Prostate gland (tissue), 2 donors: Measurements from ENCODE around the gene PSMB8. TPM values are rescaled to one million over a fixed set of nuclear protein-coding genes. Genes with fewer than 3 reads are reported as not detected.

Experiments
- DNase-seq: peaks from one replicate; pipeline ENCODE4 v3.0.0-alpha.2; 2019; ENCODE audit warnings: low spot score
- H3K27ac ChIP-seq, 2 donors: fragments of 200-600 bp; sonication (generic); 2 replicates each; pipeline ENCODE4 v1.5.1; 2017 to 2019
- H3K27me3 ChIP-seq: fragments of 200-600 bp; sonication (generic); replicated peaks from 2 replicates; pipeline ENCODE4 v1.5.1; 2019; ENCODE audit not compliant: insufficient read depth
- H3K36me3 ChIP-seq, 2 donors: fragments of 200-600 bp; sonication (generic); 1 replicate in 1 of 2; 2 replicates in 1 of 2; pipeline versions ENCODE4 v1.5.1 to v1.8.1; 2017 to 2019
- H3K4me1 ChIP-seq: fragments of 200-600 bp; sonication (generic); replicated peaks from 2 replicates; pipeline ENCODE4 v1.5.1; 2019
- H3K4me3 ChIP-seq, 2 donors: fragments of 200-600 bp; sonication (generic); 2 replicates each; pipeline ENCODE4 v1.5.1; 2017 to 2019
- H3K9me3 ChIP-seq: fragments of 200-600 bp; sonication (generic); 2 replicates; pipeline ENCODE4 v1.5.1; 2017
- CTCF ChIP-seq, 4 experiments: fragments of 200-600 bp in 2 of 4; fragments of 450-650 bp in 2 of 4; sonication (generic) in 2 of 4; IDR thresholded peaks; 1 replicate in 3 of 4; 2 replicates in 1 of 4; pipeline ENCODE4 v1.5.1; 2016 to 2019; ENCODE audit warnings: antibody characterized with exemption in 4 of 4, mild to moderate bottlenecking in 2 of 4, moderate library complexity in 2 of 4
- POLR2A ChIP-seq: fragments of 450-650 bp; IDR thresholded peaks from one replicate; pipeline ENCODE4 v1.6.1; 2016; ENCODE audit warnings: antibody characterized with exemption, mild to moderate bottlenecking
- POLR2AphosphoS5 ChIP-seq: sonication (generic); formaldehyde crosslinking; IDR thresholded peaks from one replicate; pipeline ENCODE4 v1.6.1; 2017; ENCODE audit warnings: antibody characterized with exemption
- whole genome bisulfite sequencing: methylation state at CpG from one replicate; pipeline ENCODE4 v1.1.5; 2018; 5-methylcytosine and 5-hydroxymethylcytosine counted together
- intact Hi-C: fragments of 100-400 bp; cut with DNase I; formaldehyde crosslinking; loops from one replicate; pipeline ENCODE4 v1.14.2; 2022
- total RNA-seq, 2 donors: library from RNA; depleted of rRNA; stranded (reverse); fragments of >200 nt; gene quantifications; one replicate each; pipeline ENCODE4 v1.1.0, GENCODE V29; 2016

PSMB8 gene
- total RNA-seq, 2 donors from 2014 or later: 30.7 to 47.3 TPM

GRCh38 chr6:32853541-32854375 lies 9.9 kb upstream of the PSMB8 start, which contains the start of the genes PSMB9 and TAP1:
Gene PSMB9, plus strand, starts transcription at chr6:32854192. Its CDS starts 38 bp downstream, at chr6:32854230.
Gene TAP1, minus strand, starts transcription at chr6:32853704. Its CDS starts 68 bp downstream, at chr6:32853636.
- Histone ChIP-seq H3K27ac (peak within 1 kb of the TSS; percentile 99), H3K4me3 (peak within 1 kb of the TSS; percentile 89 to 97), H3K36me3 (no peaks in the 10 kb centered on the region), H3K9me3 (no peaks in the 10 kb centered on the region), H3K27me3 (no peaks in the 10 kb centered on the region), H3K4me1 (peaks cover 10% of the 10 kb centered on the region)
- peak; percentile 87 to 99 (median 92) for TF ChIP-seq CTCF (IDR thresholded peaks at IDR 0.05)
- TF ChIP-seq POLR2A: peak; percentile 98
- peak; percentile 88 for TF ChIP-seq POLR2AphosphoS5
- intact Hi-C loops: loop anchor here (1.0 kb wide), 1 partner anchor 15 kb away; the partner anchor contains the start of gene TAP2
- WGBS: under 1% methylated on average over 68 of the region's 68 CpGs
- DNase-seq: peak; percentile 96

- peaks cover 10% of the 10 kb centered on the region for H3K4me1 ChIP-seq
- intact Hi-C loops: loop anchor here (1.0 kb wide), 1 partner anchor 15 kb away; the partner anchor contains the start of gene TAP2
- peak; percentile 53 for DNase-seq
- no peaks in the 10 kb centered on the region for H3K27me3 ChIP-seq
- H3K4me3 ChIP-seq: peak overlapping the region; percentile 89 to 97
- WGBS: under 1% methylated on average over 39 of the region's 41 CpGs
- H3K36me3 ChIP-seq: peaks cover 0 to 7% of the 10 kb centered on the region in 2 donors
- no peaks in the 10 kb centered on the region for H3K9me3 ChIP-seq
- H3K27ac ChIP-seq: peak overlapping the region; percentile 99
- TF ChIP-seq POLR2AphosphoS5: no peak
- no peak for TF ChIP-seq POLR2A
- no peak for TF ChIP-seq CTCF (IDR thresholded peaks at IDR 0.05)
These were observed 9.1 kb upstream of the PSMB8 start for GRCh38 chr6:32852844-32853540.

- no peaks in the 10 kb centered on the region for H3K27me3 ChIP-seq
- TF ChIP-seq POLR2AphosphoS5: peak; percentile 6
- no peak for TF ChIP-seq CTCF (IDR thresholded peaks at IDR 0.05)
- no peak for TF ChIP-seq POLR2A
- 39% methylated on average over 23 of the region's 23 CpGs for WGBS
- intact Hi-C loops: no loop called here
- H3K9me3 ChIP-seq: no peaks in the 10 kb centered on the region
- peak overlapping the region; percentile 99 for H3K27ac ChIP-seq
- peaks cover 0 to 10% of the 10 kb centered on the region in 2 donors for H3K36me3 ChIP-seq
- H3K4me1 ChIP-seq: peaks cover 10% of the 10 kb centered on the region
- DNase-seq: peak; percentile 50
- peak overlapping the region; percentile 89 to 97 for H3K4me3 ChIP-seq
These were observed 8.4 kb upstream of the PSMB8 start for GRCh38 chr6:32852018-32852843.

GRCh38 chr6:32851025-32851424 lies 7.2 kb upstream of the PSMB8 start:
- no peak overlapping the region for H3K4me3 ChIP-seq
- no peaks in the 10 kb centered on the region for H3K9me3 ChIP-seq
- H3K27ac ChIP-seq: no peak overlapping the region
- H3K27me3 ChIP-seq: no peaks in the 10 kb centered on the region
- DNase-seq: no peak
- TF ChIP-seq POLR2A (no peak), CTCF (IDR thresholded peaks at IDR 0.05) (no peak), POLR2AphosphoS5 (no peak)
- intact Hi-C loops: no loop called here
- peaks cover 10% of the 10 kb centered on the region for H3K4me1 ChIP-seq
- peaks cover 0 to 13% of the 10 kb centered on the region in 2 donors for H3K36me3 ChIP-seq
- 84% methylated on average over 4 of the region's 4 CpGs for WGBS
